SU-DHL-6 (cell line): ENCODE data around the gene ERC1.

Source experiments
- H2AFZ ChIP-seq: fragments of 200-600 bp; sonication (generic); 2 replicates; pipeline ENCODE4 v1.6.1; 2014; ENCODE audit warnings: low read depth, mild to moderate bottlenecking, moderate library complexity, mixed read lengths, antibody characterized with exemption, low read length; ENCODE audit not compliant: severe bottlenecking
- H3F3A ChIP-seq: fragments of 200-600 bp; shearing (Covaris generic); 2 replicates; pipeline ENCODE4 v1.6.0; 2016; ENCODE audit warnings: antibody characterized with exemption, mild to moderate bottlenecking; ENCODE audit not compliant: insufficient read depth
- H3K27ac ChIP-seq: fragments of 200-600 bp; sonication (generic); 2 replicates; pipeline ENCODE4 v1.5.1; 2016; ENCODE audit warnings: low read depth, mild to moderate bottlenecking, low read length, moderate library complexity, mixed read lengths
- H3K27me3 ChIP-seq: fragments of 200-600 bp; sonication (generic), shearing (Covaris generic); 2 replicates; pipeline ENCODE4 v1.6.0; 2014; ENCODE audit warnings: mild to moderate bottlenecking, low read length
- H3K36me3 ChIP-seq: fragments of 200-600 bp; sonication (generic); 2 replicates; pipeline ENCODE4 v1.6.1; 2014; ENCODE audit warnings: mild to moderate bottlenecking, low read length, mixed read lengths
- H3K4me2 ChIP-seq: fragments of 300-600, 200-600 bp; shearing (Covaris generic), sonication (generic); 2 replicates; pipeline ENCODE4 v1.6.0; 2014; ENCODE audit warnings: low read length, low read depth, mild to moderate bottlenecking; ENCODE audit not compliant: poor library complexity, severe bottlenecking
- H3K4me3 ChIP-seq: fragments of 200-600 bp; sonication (generic); 2 replicates; pipeline ENCODE4 v1.5.1; 2014; ENCODE audit warnings: antibody characterized with exemption, low read length, mild to moderate bottlenecking, mixed read lengths; ENCODE audit not compliant: insufficient read depth, poor library complexity, severe bottlenecking
- H3K79me2 ChIP-seq: fragments of 200-600 bp; sonication (generic); 2 replicates; pipeline ENCODE4 v1.6.1; 2014; ENCODE audit warnings: mild to moderate bottlenecking, low read length, moderate library complexity; ENCODE audit not compliant: insufficient read depth
- H3K9ac ChIP-seq: fragments of 200-600 bp; sonication (generic); 2 replicates; pipeline ENCODE4 v1.7.0; 2014; ENCODE audit warnings: mild to moderate bottlenecking, low read length
- H3K9me2 ChIP-seq: fragments of 200-600 bp; sonication (generic); replicated peaks from 2 replicates; pipeline ENCODE4 v1.6.1; 2014; ENCODE audit warnings: low read length; ENCODE audit not compliant: insufficient read depth
- H3K9me3 ChIP-seq: fragments of 200-600 bp; sonication (generic); 2 replicates; pipeline ENCODE4 v1.6.1; 2014; ENCODE audit warnings: low read length, mixed read lengths; ENCODE audit not compliant: insufficient read depth
- H4K20me1 ChIP-seq: fragments of 200-600 bp; sonication (generic); 2 replicates; pipeline ENCODE4 v1.6.1; 2014; ENCODE audit warnings: low read depth, mild to moderate bottlenecking, antibody characterized with exemption, low read length, moderate library complexity, mixed read lengths
- CTCF ChIP-seq: fragments of 200-600 bp; sonication (generic); IDR thresholded peaks from one replicate; pipeline ENCODE4 v1.5.1; 2017; ENCODE audit warnings: antibody characterized with exemption, mild to moderate bottlenecking, low read length, moderate library complexity; ENCODE audit not compliant: insufficient read depth, poor library complexity, severe bottlenecking
- EZH2phosphoT487 ChIP-seq: fragments of 200-600 bp; sonication (generic), shearing (Covaris generic); conservative IDR thresholded peaks from 2 replicates; pipeline ENCODE4 v1.6.1; 2018; ENCODE audit warnings: mild to moderate bottlenecking, antibody characterized with exemption, low read length, moderate library complexity, mixed read lengths

The ERC1 gene

GRCh38 chr12:1071182-1071581, 80.2 kb downstream of the ERC1 start:
- H3K27ac ChIP-seq: no peak overlapping the region
- no peaks in the 10 kb centered on the region for H3K27me3 ChIP-seq
- H3K9ac ChIP-seq: no peak overlapping the region
- no peak overlapping the region for H3K4me2 ChIP-seq
- no peaks in the 10 kb centered on the region for H3K9me3 ChIP-seq
- no peaks in the 10 kb centered on the region for H3F3A ChIP-seq
- no peak overlapping the region for H2AFZ ChIP-seq
- no peaks in the 10 kb centered on the region for H3K36me3 ChIP-seq
- no peaks in the 10 kb centered on the region for H3K79me2 ChIP-seq
- H4K20me1 ChIP-seq: 0 out of 2 replicates have a peak, but pooled peaks cover 6% of the 10 kb centered on the region
- TF ChIP-seq CTCF (no peak), EZH2phosphoT487 (no peak)
- H3K9me2 ChIP-seq: no peaks in the 10 kb centered on the region
- no peak overlapping the region for H3K4me3 ChIP-seq

GRCh38 chr12:1073652-1074051, 82.6 kb downstream of the ERC1 start:
- H2AFZ ChIP-seq: no peak overlapping the region
- 0 out of 2 replicates have a peak, but pooled peaks cover 6% of the 10 kb centered on the region for H4K20me1 ChIP-seq
- H3K9ac ChIP-seq: no peak overlapping the region
- H3K36me3 ChIP-seq: no peaks in the 10 kb centered on the region
- no peaks in the 10 kb centered on the region for H3K79me2 ChIP-seq
- H3K9me2 ChIP-seq: no peaks in the 10 kb centered on the region
- TF ChIP-seq CTCF (no peak), EZH2phosphoT487 (no peak)
- H3K4me3 ChIP-seq: no peak overlapping the region
- no peak overlapping the region for H3K4me2 ChIP-seq
- no peaks in the 10 kb centered on the region for H3K9me3 ChIP-seq
- H3K27ac ChIP-seq: no peak overlapping the region
- H3F3A ChIP-seq: no peaks in the 10 kb centered on the region
- H3K27me3 ChIP-seq: no peaks in the 10 kb centered on the region

- Histone ChIP-seq H3K36me3 (no peaks in the 10 kb centered on the region), H3K4me2 (no peak overlapping the region), H2AFZ (no peak overlapping the region), H3K9ac (no peak overlapping the region), H3K4me3 (no peak overlapping the region), H4K20me1 (no peaks in the 10 kb centered on the region), H3K9me3 (no peaks in the 10 kb centered on the region), H3K9me2 (no peaks in the 10 kb centered on the region), H3K27ac (no peak overlapping the region), H3K79me2 (no peaks in the 10 kb centered on the region), H3F3A (no peaks in the 10 kb centered on the region; the same call in 1 of the 2 replicates), H3K27me3 (no peaks in the 10 kb centered on the region)
- TF ChIP-seq EZH2phosphoT487 (no peak), CTCF (no peak)
These were observed 86.2 kb downstream of the ERC1 start for GRCh38 chr12:1077036-1077803.
